ENCODE results near the gene CACUL1.
"Not testable (repeated sequence)": the region's sequence is repeated elsewhere in the genome, so short reads cannot be mapped to it uniquely, and the experiment has no call there.

The CACUL1 gene

GRCh38 chr10:118768041-118768919 is 13.5 kb upstream of the CACUL1 start:
- DNase-seq (ENCODE audit: low spot score) = no peak

- DNase-seq (ENCODE audit: low spot score) = peak; percentile 57
These were observed 12.7 kb upstream of the CACUL1 start for GRCh38 chr10:118767297-118768040.

GRCh38 chr10:118764195-118764594 is 9.4 kb upstream of the CACUL1 start:
- no peak for DNase-seq (ENCODE audit: low spot score)

GRCh38 chr10:118763202-118763988 is 8.6 kb upstream of the CACUL1 start:
- DNase-seq (ENCODE audit: low spot score) = no peak

- DNase-seq (ENCODE audit: low spot score) = no peak
These were observed 5.5 kb upstream of the CACUL1 start for GRCh38 chr10:118760265-118760664.

- DNase-seq (ENCODE audit: low spot score) = no peak
These were observed 3.7 kb upstream of the CACUL1 start for GRCh38 chr10:118758449-118758848.

GRCh38 chr10:118754229-118754555 is 578 bp downstream of the CACUL1 start:
- DNase-seq (ENCODE audit: low spot score) = peak; percentile 42

DNA sequence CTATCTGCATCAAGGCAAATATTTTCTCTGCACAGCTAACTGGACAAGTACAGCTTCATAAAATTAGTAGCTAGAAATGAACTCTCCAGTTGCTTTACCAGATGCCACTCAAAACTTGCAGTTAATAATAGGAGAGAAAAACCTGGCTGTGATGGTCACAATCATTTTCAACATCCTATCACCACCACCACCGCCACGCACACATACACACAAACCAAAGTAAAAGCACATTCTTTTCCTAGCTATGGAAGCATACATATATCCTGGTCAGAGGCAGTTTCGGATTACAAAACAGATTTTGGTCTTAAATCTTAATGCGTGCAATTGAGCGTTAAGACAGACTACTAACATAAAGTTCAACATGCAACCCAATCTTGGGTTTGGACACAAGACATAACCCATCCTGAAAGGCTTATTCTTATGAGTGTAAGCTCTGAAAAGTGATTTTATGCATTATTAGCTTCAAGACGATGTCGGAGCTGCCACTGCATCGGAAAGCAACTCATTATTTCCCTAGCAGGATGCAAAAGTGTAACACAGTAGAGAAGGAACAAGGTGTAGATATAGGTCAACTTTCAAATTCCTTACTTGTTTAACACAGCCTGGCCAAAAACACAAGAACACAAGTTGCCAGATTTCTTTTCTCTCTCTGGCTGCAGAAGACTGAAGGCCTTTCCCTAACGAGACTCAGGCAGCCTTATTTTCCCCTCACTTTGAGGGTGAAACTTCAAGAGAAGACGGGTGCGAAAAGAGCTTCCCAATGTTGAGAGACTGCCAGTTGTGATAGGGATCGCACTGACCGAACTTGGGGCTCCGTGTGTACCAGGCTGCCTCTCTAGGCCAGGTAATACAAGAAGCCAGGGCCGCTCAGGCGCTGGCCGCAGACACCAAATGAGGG is 1.2 kb downstream of the CACUL1 start:
- no peak for DNase-seq (ENCODE audit: low spot score)

GRCh38 chr10:118752409-118752808 is 2.4 kb downstream of the CACUL1 start:
- DNase-seq (ENCODE audit: low spot score) = no peak

GRCh38 chr10:118751265-118751664 is 3.5 kb downstream of the CACUL1 start:
- DNase-seq (ENCODE audit: low spot score) = no peak

- DNase-seq (ENCODE audit: low spot score) = no peak
These were observed 6.7 kb downstream of the CACUL1 start for GRCh38 chr10:118748041-118748440.

- no peak for DNase-seq (ENCODE audit: low spot score)
These were observed 8.5 kb downstream of the CACUL1 start for GRCh38 chr10:118746246-118746645.

DNA sequence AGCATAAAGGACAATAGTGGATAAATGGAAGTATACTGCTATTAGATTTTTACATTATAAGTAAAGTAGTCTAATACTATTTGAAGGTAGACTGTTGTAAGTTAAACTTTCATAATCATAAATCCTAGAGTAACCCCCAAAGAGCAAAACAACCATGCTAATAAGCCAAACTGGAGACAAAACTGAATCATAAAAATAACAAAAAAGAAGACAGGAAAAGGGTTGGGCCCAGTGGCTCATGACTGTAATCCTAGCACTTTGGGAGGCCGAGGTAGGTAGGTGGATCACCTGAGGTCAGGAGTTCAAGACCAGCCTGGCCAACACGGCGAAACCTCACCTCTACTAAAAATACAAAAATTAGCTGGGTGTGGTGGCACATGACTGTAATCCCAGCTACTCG is 9.7 kb downstream of the CACUL1 start:
- DNase-seq (ENCODE audit: low spot score) = no peak

DNA sequence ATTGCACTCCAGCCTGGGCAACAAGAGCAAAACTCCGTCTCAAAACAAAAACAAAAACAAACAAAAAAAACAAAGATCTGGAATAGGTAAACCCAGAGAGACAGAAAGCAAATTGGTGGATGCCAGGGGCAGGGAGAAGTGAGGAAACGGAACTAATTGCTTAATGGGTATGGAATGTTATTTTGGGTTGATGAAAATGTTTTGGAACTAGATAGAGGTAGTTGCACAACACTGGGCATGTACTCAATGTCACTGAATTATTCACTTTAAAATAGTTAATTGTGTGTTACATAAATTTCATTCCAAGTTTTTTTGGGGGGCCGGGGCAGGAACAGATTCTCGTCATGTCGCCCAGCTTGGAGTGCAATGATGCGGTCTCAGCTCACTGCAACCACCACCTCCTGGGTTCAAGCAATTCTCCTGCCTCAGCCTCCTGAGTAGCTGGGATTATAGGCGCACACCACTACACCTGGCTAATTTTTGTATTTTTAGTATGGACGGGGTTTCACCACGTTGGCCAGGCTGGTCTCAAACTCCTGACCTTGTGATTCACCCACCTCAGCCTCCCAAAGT is 10.3 kb downstream of the CACUL1 start:
- not testable (repeated sequence) for DNase-seq (ENCODE audit: low spot score)

GRCh38 chr10:118742782-118743181 is 12.0 kb downstream of the CACUL1 start:
- no peak for DNase-seq (ENCODE audit: low spot score)

DNA sequence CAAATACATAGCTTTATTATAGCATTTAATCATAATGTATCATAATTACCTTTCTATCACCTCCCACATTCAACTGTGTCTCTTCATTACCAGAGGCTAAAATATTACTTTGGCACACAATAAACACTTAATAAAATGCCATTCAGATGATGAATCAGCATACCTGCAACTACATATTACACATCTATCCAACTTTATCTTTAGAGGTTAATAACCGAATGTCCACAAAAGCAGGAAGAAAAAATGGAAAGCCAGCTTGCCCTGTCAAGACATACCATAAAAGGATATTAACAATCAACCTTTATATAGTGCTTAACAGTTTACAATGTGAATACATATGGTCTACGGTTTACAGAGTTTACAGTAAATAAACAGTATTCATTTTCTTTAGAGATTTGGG is 12.7 kb downstream of the CACUL1 start:
- no peak for DNase-seq (ENCODE audit: low spot score)

DNA sequence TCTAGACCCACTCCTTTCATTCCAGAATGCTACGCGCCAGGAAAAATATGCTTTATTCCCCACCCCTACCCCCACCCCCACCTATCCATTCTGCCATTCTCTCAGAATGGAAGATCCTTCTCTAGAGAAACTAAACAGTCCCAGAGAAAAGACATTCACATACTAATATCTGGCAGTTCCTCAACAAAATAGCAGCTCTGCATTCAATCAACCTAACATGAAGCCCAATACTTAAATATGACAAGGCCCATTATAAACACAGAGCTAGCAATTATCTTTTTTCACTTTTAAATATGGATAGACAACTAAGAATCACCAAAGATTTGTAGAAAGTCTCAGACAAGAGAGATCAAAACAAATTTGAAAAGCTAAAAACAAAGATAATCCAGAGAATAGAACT is 16.4 kb downstream of the CACUL1 start:
- DNase-seq (ENCODE audit: low spot score) = no peak

DNA sequence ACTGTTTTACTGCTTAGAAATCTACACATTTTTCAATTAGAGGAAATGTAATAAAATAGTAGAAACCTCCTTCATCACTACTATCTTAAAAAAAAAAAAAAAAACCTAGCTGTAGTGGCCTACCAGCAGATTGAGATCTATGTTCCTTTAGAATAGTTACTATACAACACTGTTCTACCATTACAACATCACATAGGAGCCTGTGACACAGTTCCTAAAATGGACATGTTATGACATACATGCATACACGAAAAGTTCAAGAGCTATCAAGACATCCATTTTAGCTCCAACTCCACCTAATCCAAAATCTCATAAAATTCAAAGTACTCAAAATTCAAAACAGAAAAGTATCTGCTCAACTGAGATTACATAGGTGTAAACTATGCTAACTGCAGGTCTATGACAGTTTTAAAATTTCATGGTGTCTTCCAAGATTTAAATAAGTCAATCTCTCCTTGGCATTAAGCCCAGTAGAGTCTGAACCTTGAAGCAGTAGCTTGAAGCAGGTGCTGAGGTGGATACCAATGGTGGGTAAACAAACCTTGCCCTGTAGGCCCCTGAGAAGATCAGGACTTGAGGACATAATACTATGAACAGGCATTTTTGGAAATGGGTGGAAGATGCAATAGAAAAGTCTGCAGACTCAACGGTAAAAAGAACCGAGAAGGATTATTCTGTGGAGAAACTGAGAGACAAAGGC is 17.0 kb downstream of the CACUL1 start:
- no peak for DNase-seq (ENCODE audit: low spot score)

DNA sequence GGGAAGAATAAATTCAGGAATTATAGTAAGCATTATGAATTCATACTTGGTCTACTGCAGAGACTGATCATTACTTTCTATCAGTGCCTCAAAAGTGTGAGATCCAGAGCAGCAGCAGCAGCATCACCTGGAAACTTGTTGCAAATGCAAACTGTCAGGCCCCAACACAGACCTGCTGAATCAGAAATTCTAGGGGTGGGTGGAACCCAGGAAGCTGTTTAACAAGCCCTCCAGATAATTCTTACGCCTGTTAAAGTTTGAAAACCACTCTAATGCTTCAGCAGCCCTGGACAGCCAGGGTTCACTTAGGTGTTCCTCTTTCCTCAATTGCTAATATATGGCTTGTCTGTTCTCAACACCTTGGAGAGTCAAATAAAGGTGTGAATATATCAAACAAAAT is 19.5 kb downstream of the CACUL1 start:
- no peak for DNase-seq (ENCODE audit: low spot score)

DNA sequence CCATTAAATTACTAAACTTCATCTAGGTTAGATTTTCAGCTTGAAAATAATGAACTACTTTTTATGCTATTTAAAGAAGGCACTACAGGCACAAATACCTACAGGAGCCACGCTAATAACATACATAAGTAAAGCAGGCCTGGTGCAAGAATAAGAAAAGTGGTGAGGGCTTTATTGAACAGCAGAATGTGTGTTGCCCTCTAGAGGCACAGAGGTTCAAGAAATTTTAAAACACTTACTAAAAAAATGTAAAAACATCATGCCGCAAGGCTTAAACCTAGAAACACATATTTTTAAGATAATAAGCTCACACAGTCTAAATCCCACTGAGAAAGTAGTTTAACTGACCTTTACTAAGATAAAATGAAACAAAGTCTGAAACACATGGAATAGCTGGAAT is 20.3 kb downstream of the CACUL1 start:
- DNase-seq (ENCODE audit: low spot score) = no peak

All from SK-N-DZ (cell line).